HG02973 (cell line): Measurements from ENCODE around the gene GPSM3.
"Not testable (repeated sequence)": the region's sequence is repeated elsewhere in the genome, so short reads cannot be mapped to it uniquely, and the experiment has no call there.

ENCODE experiments used
- ATAC-seq: cut with Tn5 transposase; IDR thresholded peaks from one replicate; pipeline ENCODE4 v1.9.1; 2021; ENCODE audit warnings: moderate library complexity; ENCODE audit not compliant: unreplicated experiment

GPSM3 gene

DNA sequence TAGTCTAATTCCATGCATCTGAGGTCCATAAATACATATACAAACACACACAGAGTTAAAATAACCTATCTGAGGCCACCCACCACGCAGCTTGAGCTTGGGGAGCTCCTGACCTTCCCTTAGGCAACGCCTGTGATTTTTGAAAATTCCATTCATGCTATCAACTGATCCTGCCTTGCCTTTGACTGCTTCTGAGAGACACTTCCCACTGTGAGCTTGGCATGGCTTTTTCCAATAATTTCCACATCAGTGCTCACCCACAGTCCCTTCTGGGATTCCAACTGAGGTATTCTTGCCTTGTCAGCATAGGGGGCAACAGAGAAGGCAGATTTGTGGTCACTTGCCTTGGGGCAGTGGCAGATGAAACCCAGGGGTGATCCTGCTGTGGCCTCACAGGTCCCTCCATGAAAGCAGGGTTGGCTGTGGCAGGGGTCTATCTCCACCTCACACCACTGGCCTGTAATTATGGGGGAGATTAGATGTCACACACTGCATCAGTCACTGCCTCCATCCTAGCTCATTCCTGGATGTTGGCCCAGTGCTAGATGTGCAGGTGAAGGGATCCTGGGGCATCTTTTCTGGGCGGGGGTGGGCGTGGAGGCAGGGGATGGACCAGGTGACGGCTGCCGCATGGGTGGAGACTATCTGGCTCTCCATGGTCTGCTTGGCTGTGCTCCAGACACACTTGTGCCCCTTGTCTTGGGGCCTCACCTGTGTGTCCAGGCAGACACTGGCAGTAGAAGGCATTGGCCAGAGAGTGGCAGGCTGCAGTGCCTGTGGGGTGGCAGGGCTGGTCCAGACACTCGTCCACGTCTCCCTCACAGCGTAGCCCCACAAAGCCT lies 11.2 kb upstream of the GPSM3 start:
- ATAC-seq, result no peak

DNA sequence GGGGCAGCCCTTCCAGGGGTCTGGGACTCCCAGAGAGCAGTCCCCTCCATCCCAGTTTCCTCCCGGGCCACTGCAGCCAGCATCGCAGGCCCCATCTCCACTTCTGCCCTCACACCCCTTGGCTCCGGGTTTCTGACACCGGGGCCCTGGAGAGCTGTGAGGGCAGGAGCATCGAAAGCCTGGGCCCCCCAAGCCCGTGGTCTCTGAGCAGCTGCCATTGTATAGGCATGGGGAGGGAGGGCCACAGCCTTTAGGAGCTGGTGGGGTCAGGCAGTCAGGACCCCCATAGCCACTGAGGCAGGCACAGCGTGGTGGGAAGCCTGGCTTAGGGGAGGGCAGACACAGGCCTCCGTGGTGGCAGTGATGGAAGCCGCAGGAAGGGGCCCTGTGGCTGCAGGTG lies 9.7 kb upstream of the GPSM3 start:
- no peak for ATAC-seq

DNA sequence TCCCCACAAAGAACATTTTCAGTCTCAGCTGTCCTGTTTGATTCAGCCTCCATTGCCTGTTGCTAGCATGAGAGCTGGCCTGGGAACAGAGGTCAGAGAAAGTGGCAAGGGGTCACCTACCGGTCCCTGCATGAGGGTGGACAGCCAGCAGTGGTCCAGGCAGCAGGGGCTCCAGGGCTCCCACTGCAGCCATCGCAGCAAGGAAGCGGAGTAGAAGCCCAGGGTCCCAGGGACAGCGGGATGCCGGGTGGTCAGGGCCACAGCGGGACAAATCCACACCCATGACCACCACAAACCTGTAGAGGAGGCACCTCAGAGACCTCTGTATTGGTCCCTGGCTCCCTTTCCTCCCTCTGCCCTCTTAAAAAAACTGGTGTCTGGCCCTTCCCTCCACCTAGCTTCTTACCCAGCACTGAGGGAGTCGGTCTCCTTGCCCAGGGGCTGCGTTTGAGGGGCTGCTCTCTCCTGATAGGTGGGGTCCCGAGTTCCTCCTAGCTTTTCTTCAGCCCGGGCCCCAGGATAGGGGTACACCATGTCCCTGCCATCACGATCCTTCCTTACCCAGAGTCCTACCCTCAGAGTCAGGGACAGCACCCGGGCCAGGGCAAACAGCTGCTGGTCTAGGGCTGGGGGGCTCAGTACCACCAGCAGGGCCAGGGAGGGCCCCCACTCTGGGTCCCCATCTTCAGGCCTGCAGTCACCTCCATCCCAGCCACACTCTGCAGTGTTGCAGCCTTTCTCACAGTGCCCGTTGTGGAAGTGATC lies 8.4 kb upstream of the GPSM3 start:
- ATAC-seq, result no peak

DNA sequence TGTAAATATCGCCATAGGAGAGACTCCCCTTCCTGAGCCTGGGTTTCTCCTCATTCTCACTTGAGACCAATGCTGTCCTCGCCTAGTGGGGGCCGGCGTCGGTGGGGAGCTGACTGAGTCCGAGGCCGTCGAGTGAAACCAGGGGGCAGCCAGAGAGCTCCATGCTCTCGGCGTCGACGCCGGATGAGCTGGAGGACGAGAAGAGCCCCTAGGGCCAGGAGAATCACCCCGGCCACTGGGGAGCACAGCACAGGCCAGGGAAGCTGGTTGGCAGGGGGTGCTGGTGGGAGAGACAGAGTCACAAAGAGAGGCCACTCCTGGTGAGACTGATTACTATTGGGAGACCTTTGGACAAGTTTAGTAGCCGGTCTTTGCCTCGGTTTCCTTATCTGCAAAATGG lies 6.4 kb upstream of the GPSM3 start:
- ATAC-seq, result no peak

- ATAC-seq, result no peak
These were observed 5.9 kb upstream of the GPSM3 start for GRCh38 chr6:32198345-32198696.

DNA sequence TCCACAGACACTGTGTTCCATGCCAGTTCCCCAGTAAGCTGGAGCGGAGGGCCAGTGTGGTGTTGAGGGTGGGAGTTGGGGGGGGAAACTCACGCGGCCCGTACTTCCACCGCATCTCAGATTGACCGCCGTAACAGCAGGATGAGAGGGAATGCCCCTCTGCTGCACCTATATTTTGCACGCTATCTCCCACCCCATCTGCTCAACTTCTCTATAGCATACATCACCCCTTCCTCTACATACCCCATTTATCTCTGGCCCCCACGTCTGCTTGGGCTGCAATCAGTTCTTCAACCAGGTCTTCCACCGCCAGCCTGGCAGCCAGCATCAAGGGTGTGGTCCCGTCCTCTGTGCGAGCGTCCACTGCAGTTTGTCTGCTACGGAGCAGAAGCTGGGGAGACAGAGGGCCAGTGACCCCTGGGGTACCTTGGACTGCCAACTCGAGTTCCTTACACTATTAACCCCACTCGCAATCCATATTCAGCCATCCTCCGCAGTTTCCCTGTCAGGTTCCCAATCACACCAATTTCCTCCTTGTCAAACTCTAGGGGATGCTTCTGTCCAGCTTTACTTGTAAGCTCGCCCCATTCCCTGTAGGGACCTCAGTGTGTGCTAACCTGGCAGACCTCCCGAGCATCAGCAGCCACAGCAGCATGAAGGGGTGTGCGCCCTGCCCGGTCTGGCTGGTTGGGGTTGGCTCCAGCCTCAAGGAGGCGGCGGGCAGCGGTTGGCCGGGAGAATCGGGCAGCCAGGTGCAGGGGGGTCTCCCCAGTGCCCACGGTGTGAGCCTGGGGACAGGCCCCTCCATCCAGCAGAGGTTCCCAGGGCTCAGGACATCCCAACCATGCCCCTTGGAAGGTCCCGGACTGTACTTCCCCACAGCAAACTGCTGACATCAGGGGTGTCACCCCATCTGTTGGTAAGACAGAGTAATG lies 4.5 kb upstream of the GPSM3 start:
- ATAC-seq, result no peak

DNA sequence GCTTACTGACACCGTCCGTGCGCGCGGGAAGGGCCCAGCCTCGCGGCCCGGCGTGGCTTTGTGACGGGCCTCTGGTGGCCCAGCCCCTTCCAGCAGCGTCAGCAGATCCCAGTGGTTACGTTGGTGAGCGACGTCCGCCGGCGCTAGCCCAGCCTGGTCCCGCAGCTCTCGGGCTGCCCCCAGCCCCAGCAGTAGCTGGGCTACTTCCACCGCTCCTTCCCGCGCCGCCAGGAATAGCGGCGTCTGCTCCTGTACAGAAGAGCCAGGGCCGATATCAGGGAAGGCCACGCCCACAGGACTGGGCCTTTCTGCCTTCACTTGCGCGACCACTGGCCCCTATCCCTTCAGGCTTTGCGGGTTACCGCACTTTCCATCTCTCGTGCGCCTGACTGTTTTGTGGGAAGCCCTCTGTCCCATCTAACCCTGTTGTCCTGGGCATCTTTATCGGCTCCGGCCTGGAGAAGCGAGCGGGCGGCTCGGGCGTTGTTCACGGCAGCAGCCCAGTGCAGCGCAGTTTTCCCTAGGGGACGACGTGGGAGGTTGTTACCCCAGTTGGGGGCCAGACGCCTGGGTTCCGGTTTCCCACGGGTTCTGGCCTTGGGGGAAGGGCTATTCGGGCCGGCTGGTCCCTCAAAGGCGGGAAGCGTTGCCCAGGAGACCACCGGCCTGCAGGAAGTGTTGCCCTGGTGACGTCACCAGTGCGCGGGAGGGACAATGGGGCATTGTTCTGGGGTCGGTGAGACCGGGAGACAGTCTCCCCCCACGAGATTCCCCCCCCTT lies 3.6 kb upstream of the GPSM3 start:
- ATAC-seq, result peak; percentile 68

DNA sequence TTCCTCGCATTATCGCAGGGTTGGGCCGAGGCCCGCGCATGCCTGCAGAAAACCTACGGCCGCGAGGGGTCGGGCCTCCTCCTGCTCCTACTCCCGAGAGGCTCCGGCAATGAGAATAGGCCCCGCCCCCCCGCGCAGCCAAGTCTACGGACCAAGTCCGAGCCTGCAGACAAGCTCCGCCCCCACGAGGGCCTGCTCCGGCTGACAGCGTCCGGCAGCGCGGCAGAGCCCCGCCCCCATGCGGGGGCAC lies 3.1 kb upstream of the GPSM3 start:
- peak; percentile 66 for ATAC-seq

- no peak for ATAC-seq
These were observed 2.6 kb upstream of the GPSM3 start for GRCh38 chr6:32194825-32195651.

GRCh38 chr6:32194388-32194787 lies 1.9 kb upstream of the GPSM3 start:
- no peak for ATAC-seq

DNA sequence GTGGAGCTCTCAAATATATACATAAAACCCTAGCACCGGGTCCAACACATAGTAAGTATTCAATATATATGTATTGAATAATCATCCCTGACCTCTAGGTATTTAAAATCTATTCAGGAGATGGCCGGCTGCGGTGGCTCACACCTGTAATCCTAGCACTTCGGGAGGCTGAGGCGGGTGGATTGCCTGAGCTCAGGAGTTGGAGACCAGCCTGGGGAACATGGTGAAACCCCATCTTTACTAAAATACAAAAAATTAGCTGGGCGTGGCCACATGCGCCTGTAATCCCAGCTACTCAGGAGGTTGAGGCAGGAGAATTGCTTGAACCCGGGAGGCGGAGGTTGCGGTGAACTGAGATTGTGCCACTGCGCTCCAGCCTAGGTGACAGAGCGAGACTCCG lies 653 bp upstream of the GPSM3 start:
- not testable (repeated sequence) for ATAC-seq

DNA sequence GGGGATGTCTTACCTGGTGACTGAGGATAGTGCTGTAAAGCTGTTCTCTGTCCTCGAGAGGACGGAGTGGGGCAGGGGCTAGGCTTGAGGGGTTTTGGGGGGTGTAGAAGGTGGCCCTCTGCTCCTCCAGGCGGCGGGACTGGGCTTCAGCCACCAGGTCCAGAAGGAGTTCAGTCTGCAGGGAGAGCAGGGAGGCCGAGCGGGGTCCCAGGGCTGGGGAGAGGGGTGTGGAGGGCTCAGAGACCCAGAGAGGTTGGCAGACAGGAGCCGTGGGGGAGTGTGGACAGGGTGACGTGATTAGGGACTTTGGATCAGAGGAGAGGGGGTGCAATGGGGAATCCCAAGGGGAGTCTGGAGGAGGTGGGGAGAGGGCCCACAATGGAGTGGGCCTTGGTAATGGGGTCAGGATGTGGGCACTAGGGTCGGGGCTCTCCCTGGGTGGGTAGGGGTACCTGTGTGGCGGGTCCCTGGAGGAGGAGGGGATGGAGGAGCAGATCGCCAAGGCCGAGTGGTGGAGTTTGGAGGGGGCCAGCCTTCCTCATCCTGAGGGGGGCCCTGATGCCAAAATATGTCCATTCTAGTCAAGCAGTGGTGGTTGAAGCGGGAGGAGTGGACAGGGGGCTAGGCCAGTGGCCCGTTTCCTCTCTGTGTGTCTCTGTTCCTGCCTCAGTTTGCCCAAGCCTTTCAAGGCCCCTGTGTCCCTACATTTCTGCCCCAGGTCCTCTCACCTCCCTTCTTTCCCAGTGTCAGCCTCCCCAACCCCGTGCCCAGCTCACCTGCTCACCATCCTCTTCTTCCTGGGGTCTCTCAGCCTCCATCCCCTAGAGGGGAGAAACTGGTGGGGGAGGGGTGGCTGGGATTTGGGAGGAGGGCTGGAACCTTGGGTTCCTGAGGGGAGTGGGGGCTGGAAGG lies 491 bp downstream of the GPSM3 start:
- ATAC-seq, result no peak

GRCh38 chr6:32190911-32191677 lies 1.3 kb downstream of the GPSM3 start:
- no peak for ATAC-seq

- ATAC-seq, result peak; percentile 67
These were observed 2.2 kb downstream of the GPSM3 start, which contains the start of gene PBX2 for GRCh38 chr6:32190054-32190851. Gene PBX2 (minus strand): TSS chr6:32190202. CDS start chr6:32189915, 287 bp downstream.

DNA sequence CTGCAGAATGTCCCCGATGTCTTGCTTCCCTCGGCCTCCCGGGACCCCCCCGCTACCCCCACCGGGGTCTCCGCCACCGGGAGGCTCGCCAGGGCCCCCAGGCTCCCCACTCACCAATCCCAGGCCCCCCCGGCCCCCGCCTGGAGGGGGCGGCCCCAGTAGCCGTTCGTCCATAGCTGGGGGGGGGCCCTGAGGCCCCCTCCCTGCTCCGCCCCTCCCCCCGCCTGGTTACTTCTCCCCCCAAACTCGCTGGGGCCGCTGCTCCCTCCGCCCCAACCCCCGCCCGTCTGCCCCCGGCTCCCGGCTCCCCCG lies 2.7 kb downstream of the GPSM3 start:
- ATAC-seq, result no peak

GRCh38 chr6:32189069-32189741 lies 3.2 kb downstream of the GPSM3 start:
- ATAC-seq, result no peak
